ENCODE measurements around the gene ZBP1. TPM values are rescaled to one million over a fixed set of nuclear protein-coding genes. Genes with fewer than 3 reads are reported as not detected.

The ZBP1 gene
- total RNA-seq, 4 donors from 2014 or later: 0.28 to 0.84 (median 0.56) TPM; not detected in 1

DNA sequence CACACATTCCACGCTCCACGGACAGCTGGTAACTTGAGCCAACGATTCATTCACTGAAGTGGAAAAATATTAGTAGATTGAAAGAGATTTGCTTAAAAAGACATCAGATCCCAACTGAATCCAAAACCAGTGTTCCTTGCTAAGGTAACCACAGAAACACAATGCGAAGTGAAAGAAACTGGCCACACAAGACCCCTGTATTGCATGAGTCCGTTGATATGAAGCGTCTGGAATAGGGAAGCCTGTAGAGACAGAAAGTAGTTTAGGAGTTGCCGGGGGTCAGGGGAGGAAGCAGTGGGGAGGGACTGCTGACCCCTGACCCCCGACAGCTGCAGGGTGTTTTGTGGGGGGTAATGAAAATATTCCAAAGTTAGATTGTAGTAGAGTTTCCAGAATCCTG, 49.3 kb downstream of the ZBP1 start:
- ATAC-seq (ENCODE audit: low FRiP score): no peak
- TF ChIP-seq, protein P1, sequence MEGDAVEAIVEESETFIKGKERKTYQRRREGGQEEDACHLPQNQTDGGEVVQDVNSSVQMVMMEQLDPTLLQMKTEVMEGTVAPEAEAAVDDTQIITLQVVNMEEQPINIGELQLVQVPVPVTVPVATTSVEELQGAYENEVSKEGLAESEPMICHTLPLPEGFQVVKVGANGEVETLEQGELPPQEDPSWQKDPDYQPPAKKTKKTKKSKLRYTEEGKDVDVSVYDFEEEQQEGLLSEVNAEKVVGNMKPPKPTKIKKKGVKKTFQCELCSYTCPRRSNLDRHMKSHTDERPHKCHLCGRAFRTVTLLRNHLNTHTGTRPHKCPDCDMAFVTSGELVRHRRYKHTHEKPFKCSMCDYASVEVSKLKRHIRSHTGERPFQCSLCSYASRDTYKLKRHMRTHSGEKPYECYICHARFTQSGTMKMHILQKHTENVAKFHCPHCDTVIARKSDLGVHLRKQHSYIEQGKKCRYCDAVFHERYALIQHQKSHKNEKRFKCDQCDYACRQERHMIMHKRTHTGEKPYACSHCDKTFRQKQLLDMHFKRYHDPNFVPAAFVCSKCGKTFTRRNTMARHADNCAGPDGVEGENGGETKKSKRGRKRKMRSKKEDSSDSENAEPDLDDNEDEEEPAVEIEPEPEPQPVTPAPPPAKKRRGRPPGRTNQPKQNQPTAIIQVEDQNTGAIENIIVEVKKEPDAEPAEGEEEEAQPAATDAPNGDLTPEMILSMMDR (IDR thresholded peaks at IDR 0.05): no peak
- no peak for DNase-seq (ENCODE audit: low spot score)

DNA sequence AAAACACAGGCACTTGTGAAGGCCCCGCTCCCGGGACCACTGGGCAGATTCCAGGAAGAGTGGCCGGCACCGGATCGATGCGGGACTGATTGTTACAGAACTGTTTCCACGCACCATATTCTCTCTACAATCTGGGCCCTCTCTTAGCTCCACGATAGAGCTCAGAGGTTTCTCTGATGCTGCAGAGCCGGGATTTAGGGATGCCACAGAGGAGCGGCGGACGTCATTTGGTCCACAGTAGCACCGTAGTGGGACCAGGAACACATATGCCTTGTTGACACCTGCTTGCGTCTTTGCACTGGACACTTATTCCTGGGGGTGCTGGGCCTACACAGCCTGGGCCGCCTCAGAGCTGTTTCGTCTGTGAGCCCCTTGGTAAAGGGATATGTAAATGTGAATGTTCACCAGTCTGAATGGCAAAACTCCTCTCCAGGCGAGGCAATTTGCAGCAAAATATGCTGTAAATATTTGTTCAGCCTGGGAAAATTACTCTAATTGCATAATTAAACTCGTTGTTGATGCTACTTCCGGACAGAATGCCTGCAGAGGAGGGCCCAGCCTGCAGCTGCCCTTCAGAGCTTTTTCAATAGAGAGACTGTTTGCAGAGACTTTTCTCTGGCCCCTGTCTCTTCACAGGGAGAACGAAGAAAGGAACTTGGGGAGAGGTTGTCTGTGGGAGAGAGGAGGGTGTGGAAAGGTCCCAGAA, 49.9 kb downstream of the ZBP1 start:
- ATAC-seq (ENCODE audit: low FRiP score): no peak
- TF ChIP-seq, protein P1 (IDR thresholded peaks at IDR 0.05): no peak
- DNase-seq (ENCODE audit: low spot score): no peak

DNA sequence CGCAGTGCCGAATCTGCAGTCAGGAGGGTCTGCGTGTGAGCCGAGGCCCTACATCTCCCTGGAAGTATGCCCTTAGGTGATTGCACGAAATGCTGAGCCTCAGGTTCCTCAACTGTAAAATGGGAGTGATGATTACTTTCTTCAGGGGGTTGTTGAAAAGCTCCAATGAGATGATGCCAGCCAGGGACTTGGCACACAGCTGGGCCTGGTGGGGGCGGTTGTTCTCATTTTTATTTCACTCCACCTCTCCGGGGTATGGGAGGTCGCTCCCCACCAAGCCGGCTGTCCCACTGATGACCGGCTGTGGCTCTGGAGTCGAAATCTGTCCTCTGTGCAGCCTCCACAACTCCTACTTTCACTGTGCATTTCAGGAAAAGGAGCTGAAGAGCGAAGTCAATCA, 51.3 kb downstream of the ZBP1 start:
- no peak for DNase-seq (ENCODE audit: low spot score)
- TF ChIP-seq, protein P1 (IDR thresholded peaks at IDR 0.05): no peak
- no peak for ATAC-seq (ENCODE audit: low FRiP score)

DNA sequence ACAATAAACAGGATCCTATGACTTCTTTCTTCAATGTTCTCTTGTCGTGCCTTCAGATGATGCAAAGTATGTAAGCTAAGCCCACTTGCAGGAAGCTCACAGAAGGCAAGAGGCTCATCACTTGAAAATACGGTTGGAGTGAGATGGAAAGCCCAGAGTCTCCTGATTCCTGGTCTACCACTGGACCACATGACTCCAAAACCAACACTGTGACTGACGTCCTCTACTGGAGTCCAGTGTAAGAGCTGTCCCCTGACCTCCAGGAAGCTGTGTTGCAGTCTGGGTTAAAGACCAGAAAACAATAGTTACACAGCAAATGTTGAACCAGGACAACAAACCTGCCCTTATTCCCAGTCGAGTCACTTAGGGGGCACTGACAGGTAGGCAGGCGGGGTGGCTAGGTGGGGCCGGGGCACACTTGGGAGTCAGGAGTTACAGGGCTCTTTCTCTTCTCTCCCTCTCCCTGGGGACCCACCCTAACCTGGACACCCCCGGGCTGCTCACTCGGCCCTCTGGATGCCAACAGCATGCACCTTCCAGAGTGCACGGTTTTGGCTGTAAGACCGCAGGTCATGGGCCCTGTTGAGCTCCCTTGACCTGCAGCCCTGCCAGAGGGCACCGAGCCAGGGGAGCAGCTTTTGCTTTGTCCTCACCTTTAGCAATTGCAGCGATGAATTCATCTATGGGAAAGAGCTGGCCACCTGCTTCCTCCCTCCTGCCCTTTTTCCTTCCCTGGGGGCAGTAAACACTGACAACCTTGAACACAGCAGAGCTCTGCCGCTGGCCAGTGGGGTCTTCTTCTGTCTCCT, 51.9 kb downstream of the ZBP1 start:
- TF ChIP-seq, protein P1 (IDR thresholded peaks at IDR 0.05): no peak
- DNase-seq (ENCODE audit: low spot score) (no peak), ATAC-seq (ENCODE audit: low FRiP score) (no peak)

DNA sequence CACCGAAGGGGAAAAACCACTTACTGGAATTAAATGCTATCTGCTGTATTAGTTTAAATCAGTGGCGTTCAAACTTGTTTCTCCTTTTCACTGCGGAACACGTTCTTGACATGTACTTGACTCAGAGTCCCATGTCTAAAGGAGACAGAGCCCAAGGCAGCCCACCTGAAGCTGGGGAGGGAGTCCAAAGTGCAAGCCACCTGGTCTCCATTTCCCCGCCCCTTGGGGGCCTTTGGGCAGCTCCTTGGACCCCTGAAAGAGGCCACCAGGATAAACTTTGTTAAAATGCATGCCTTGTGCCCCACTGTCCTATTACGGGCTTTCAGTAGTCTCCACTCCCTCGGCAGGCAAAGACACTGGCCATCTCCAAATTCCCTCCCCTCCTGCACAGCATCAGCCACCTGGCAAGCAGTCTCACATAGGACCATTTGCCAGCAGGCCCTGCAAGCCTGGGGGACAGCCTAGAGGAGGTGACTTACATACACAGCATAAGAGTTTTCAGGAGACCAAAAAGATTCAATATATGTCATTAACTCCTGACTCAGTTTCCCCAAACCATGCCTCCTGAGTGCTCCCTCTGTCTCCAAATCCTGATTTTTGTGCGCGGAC, 52.7 kb downstream of the ZBP1 start:
- ATAC-seq (ENCODE audit: low FRiP score) (no peak), DNase-seq (ENCODE audit: low spot score) (no peak)
- TF ChIP-seq, protein P1 (IDR thresholded peaks at IDR 0.05): no peak

DNA sequence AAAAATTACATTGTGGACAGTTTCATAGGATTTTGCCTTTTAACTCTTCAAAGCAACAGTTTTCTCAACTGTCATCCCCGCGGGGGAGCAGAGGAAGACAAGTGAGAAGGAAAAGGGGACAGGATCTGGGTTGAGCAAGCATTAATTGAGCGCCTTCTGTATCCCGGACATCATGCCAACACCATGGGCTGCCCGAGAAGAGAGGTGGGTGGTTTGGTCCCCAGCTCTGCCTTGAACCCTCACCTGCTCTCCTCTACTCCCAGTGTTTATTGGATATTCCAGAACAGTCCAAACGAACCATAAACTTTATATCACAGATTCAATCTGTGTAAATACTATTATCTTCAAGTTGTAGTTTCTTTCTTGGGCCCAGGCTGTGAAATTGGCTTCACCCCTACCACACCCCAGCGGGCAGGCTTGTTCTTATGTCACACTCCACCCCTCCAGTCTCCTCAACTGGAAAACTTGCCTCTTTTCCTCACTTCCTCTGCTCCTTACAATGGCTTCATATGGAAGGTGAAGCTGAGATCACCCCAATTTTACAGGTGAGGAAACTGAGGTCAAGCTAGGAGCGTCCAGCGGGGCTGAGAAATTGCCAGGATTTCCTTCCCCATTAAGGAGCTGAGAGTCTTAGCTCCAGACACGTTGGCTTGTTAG, 53.3 kb downstream of the ZBP1 start:
- TF ChIP-seq, protein P1 (IDR thresholded peaks at IDR 0.05): no peak
- no peak for ATAC-seq (ENCODE audit: low FRiP score)
- DNase-seq (ENCODE audit: low spot score): no peak
